Mucosa of descending colon (tissue), 3 donors: ENCODE measurements around the gene ZNF256. TPM values are rescaled to one million over a fixed set of nuclear protein-coding genes. Genes with fewer than 3 reads are reported as not detected.
A peak's percentile ranks its signal among the peaks of the same experiment; 100 is the strongest.

ENCODE experiments used
- ATAC-seq: fragments of 200-7000 bp; cut with Tn5 transposase; one replicate; pipeline ENCODE4 v1.9.1; 2020; ENCODE audit warnings: mild to moderate bottlenecking, moderate library complexity
- DNase-seq, 3 donors: peaks; one replicate each; pipeline ENCODE4 v3.0.0-alpha.2; 2020
- H3K36me3 ChIP-seq: fragments of 200-600 bp; one replicate; pipeline ENCODE4 v1.8.0; 2021; ENCODE audit warnings: low read depth, mild to moderate bottlenecking
- H3K4me1 ChIP-seq: fragments of 200-600 bp; one replicate; pipeline ENCODE4 v1.8.0; 2021; ENCODE audit warnings: low read depth, mild to moderate bottlenecking
- H3K4me3 ChIP-seq: fragments of 200-600 bp; one replicate; pipeline ENCODE4 v1.8.0; 2021; ENCODE audit warnings: mild to moderate bottlenecking
- H3K9me3 ChIP-seq: fragments of 200-600 bp; one replicate; pipeline ENCODE4 v1.8.0; 2021; ENCODE audit warnings: mild to moderate bottlenecking
- intact Hi-C, 2 donors: fragments of 100-400 bp; cut with DNase I in 1 of 2; cut with micrococcal nuclease in 1 of 2; formaldehyde crosslinking; loops; one replicate each; pipeline versions ENCODE4 v1.11.0 to v1.11.1; 2022; cut with DNase I, micrococcal nuclease
- total RNA-seq, 3 donors: library from RNA; stranded (reverse); fragmentation: NEBNext Ultra II Directional in 2 of 3; extraction: Animal tissue kit (Norgen Biotek cat#: 25700) in 2 of 3; gene quantifications; one replicate each; pipeline versions ENCODE4 v1.2.1 to v1.2.4, GENCODE V29; 2021 to 2023
- TF ChIP-seq, protein P1 (sequence below): fragments of 200-600 bp; IDR thresholded peaks from one replicate; pipeline ENCODE4 v1.8.0; 2022; ENCODE audit warnings: antibody characterized with exemption, mild to moderate bottlenecking
- donor health status: DM: no; HTN: no; CAD: no; lungs with moderate emphysema.
- donor health status: DM: no; HTN: no; CAD: no.
- donor health status: DM: no; HTN: yes; CAD: no.

Gene ZNF256
- total RNA-seq, 3 donors from 2014 or later = 3.0 to 7.1 (median 3.7) TPM

- DNase-seq = no peak
- peaks cover 33% of the 10 kb centered on the region for H3K9me3 ChIP-seq
- TF ChIP-seq, protein P1, sequence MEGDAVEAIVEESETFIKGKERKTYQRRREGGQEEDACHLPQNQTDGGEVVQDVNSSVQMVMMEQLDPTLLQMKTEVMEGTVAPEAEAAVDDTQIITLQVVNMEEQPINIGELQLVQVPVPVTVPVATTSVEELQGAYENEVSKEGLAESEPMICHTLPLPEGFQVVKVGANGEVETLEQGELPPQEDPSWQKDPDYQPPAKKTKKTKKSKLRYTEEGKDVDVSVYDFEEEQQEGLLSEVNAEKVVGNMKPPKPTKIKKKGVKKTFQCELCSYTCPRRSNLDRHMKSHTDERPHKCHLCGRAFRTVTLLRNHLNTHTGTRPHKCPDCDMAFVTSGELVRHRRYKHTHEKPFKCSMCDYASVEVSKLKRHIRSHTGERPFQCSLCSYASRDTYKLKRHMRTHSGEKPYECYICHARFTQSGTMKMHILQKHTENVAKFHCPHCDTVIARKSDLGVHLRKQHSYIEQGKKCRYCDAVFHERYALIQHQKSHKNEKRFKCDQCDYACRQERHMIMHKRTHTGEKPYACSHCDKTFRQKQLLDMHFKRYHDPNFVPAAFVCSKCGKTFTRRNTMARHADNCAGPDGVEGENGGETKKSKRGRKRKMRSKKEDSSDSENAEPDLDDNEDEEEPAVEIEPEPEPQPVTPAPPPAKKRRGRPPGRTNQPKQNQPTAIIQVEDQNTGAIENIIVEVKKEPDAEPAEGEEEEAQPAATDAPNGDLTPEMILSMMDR = no peak
- peaks cover 13% of the 10 kb centered on the region for H3K36me3 ChIP-seq
- peaks cover 7% of the 10 kb centered on the region for H3K4me1 ChIP-seq
- intact Hi-C loops = no loop called here
- no peak overlapping the region for H3K4me3 ChIP-seq
- ATAC-seq = no peak
These were observed 33.0 kb downstream of the ZNF256 start for GRCh38 chr19:57914531-57914930.

DNA sequence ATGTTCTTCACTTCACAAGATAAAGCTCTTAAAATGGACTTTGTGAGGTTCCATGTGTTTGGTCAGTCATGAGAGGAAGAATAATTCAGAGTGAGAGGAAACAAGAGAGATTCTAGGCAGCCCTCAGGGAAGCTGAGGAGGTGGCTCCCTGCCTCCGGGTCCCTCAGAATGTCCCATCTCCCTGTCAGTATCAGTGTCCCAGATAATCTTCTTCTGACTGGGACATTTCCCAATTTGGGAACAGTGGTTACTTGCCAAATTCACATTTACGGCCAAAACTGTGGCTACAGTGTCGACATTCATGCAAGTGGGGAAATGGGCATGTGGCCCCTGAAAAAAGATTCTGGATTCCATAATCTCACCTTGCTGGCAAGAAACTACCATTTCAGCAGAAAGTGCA lies 40.1 kb downstream of the ZNF256 start:
- H3K36me3 ChIP-seq = peaks cover 13% of the 10 kb centered on the region
- ATAC-seq = no peak

GRCh38 chr19:57905258-57905657 lies 42.2 kb downstream of the ZNF256 start:
- ATAC-seq = no peak
- DNase-seq = no peak
- peaks cover 4% of the 10 kb centered on the region for H3K36me3 ChIP-seq
- intact Hi-C loops = no loop called here
- no peak overlapping the region for H3K4me3 ChIP-seq
- H3K4me1 ChIP-seq = no peaks in the 10 kb centered on the region
- TF ChIP-seq, protein P1 = no peak
- peaks cover 17% of the 10 kb centered on the region for H3K9me3 ChIP-seq

More for the DNA sequence above, 40.1 kb downstream of the ZNF256 start:
- H3K9me3 ChIP-seq = peaks cover 32% of the 10 kb centered on the region
- intact Hi-C loops = no loop called here
- no peak for DNase-seq
- no peaks in the 10 kb centered on the region for H3K4me1 ChIP-seq
- TF ChIP-seq, protein P1 = no peak
- H3K4me3 ChIP-seq = no peak overlapping the region

GRCh38 chr19:57903618-57904184 lies 43.8 kb downstream of the ZNF256 start:
- TF ChIP-seq, protein P1 = no peak
- H3K4me1 ChIP-seq = no peaks in the 10 kb centered on the region
- intact Hi-C loops = no loop called here
- ATAC-seq (no peak), DNase-seq (peak in 2 of 3 donors; percentile 3 to 36)
- no peaks in the 10 kb centered on the region for H3K36me3 ChIP-seq
- no peak overlapping the region for H3K4me3 ChIP-seq
- peaks cover 14% of the 10 kb centered on the region for H3K9me3 ChIP-seq

- TF ChIP-seq, protein P1 = no peak
- Histone ChIP-seq H3K9me3 (no peaks in the 10 kb centered on the region), H3K36me3 (no peaks in the 10 kb centered on the region), H3K4me3 (no peak overlapping the region), H3K4me1 (no peaks in the 10 kb centered on the region)
- intact Hi-C loops = no loop called here
- no peak for ATAC-seq
- no peak for DNase-seq
These were observed 47.2 kb downstream of the ZNF256 start for GRCh38 chr19:57900311-57900710.

Other genes with a start within 250 kb of the ZNF256 start
- 10 to 100 TPM in 1 of 3 donors, 1 to 10 TPM in 1, under 1 TPM in 1; 0.72 to 13.7 (median 1.5) TPM for gene ZNF154, start 238.5 kb downstream of the ZNF256 start, total RNA-seq
- 1 to 10 TPM; 2.6 to 9.2 (median 2.9) TPM for gene ZNF671, start 220.1 kb downstream of the ZNF256 start, total RNA-seq
- 10 to 100 TPM; 10.4 to 16.5 (median 14.5) TPM for gene ZNF776, start 200.9 kb downstream of the ZNF256 start, total RNA-seq
- 10 to 100 TPM; 16.4 to 25.2 (median 20.4) TPM for gene ZNF586, start 178.0 kb downstream of the ZNF256 start, total RNA-seq
- 10 to 100 TPM; 18.7 to 33.1 (median 27.9) TPM for gene ZNF552, start 132.8 kb downstream of the ZNF256 start, total RNA-seq
- 10 to 100 TPM; 13.9 to 21.1 (median 18.3) TPM for gene ZNF587B, start 117.4 kb downstream of the ZNF256 start, total RNA-seq
- 10 to 100 TPM; 51.9 to 80.7 (median 61.0) TPM for gene ZNF587, start 97.8 kb downstream of the ZNF256 start, total RNA-seq
- gene ZNF814, start 58.7 kb downstream of the ZNF256 start, total RNA-seq = 10 to 100 TPM in 2 of 3 donors, 1 to 10 TPM in 1; 9.1 to 24.5 (median 18.4) TPM
- gene ZNF417, start 31.1 kb downstream of the ZNF256 start, total RNA-seq = 10 to 100 TPM; 12.3 to 19.9 (median 15.7) TPM
- 10 to 100 TPM in 1 of 3 donors, 1 to 10 TPM in 1, under 1 TPM in 1; 0.82 to 15.5 (median 4.1) TPM for gene ZNF418, start 12.3 kb downstream of the ZNF256 start, total RNA-seq
- 1 to 10 TPM in 1 of 3 donors, under 1 TPM in 2; 0.98 to 2.0 (median 0.99) TPM for gene C19orf18, start 26.8 kb upstream of the ZNF256 start, total RNA-seq
- 10 to 100 TPM; 11.6 to 17.1 (median 13.8) TPM for gene ZNF606, start 55.1 kb upstream of the ZNF256 start, total RNA-seq
- not detected for gene ZSCAN1, start 86.3 kb upstream of the ZNF256 start, total RNA-seq
- gene ZNF135, start 111.6 kb upstream of the ZNF256 start, total RNA-seq = 1 to 10 TPM; 1.3 to 5.8 (median 2.2) TPM
- gene ZSCAN18, start 150.5 kb upstream of the ZNF256 start, total RNA-seq = 10 to 100 TPM; 17.9 to 69.5 (median 23.0) TPM
- 10 to 100 TPM in 1 of 3 donors, 1 to 10 TPM in 2; 3.5 to 10.3 (median 4.9) TPM for gene ZNF329, start 203.1 kb upstream of the ZNF256 start, total RNA-seq
- gene ZNF274, start 235.4 kb upstream of the ZNF256 start, total RNA-seq = 10 to 100 TPM; 13.3 to 26.6 (median 20.5) TPM